Activated CD4-positive, alpha-beta T cell treated with anti-CD3 and anti-CD28 coated beads, Interleukin-2, amount 50 U/mL, for 1 hour (primary cell): ENCODE results near the gene UBN1.
"Not testable (repeated sequence)": the region's sequence is repeated elsewhere in the genome, so short reads cannot be mapped to it uniquely, and the experiment has no call there.

ENCODE experiments used
- DNase-seq: peaks from one replicate; pipeline ENCODE4 v3.0.0-alpha.2; 2020

UBN1 gene

DNA sequence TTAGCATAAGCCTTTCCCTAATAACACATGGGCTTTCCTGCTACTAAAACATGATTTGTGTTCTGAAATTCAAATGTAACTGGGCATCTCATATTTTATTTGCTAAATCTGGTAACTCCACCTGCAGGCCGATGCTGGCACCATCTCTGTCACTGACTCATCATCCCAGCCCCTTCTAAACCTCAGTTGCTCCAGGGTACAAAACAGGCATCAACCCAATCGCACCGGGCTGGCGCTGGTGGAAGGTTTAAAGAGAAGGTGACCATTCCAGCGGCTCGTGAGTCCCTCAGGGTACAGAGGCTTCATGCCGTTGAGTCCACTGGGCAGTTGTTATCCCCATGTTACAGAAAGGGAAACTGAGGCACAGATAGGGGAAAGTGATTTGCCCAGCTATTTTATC, 62.5 kb downstream of the UBN1 start:
- DNase-seq, result no peak

DNA sequence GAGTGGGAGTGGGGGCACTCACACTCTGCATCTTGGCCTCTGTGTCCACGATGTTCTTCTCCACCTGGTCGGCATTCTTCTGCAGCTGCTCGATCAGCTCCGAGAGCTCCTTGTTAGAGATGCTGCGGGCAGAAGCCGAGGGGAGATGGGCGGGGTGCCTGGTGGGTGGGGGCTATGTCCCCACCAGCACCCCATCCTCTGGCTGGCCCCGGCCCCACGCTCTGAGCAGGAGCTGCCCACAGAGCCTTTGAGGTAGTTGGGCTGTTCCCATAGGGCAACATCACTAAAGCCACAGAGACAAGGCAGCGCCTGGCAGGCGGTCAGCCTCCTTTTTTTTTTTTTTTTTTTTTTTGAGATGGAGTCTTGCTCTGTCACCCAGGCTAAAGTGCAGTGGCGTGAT, 63.5 kb downstream of the UBN1 start:
- no peak for DNase-seq

DNA sequence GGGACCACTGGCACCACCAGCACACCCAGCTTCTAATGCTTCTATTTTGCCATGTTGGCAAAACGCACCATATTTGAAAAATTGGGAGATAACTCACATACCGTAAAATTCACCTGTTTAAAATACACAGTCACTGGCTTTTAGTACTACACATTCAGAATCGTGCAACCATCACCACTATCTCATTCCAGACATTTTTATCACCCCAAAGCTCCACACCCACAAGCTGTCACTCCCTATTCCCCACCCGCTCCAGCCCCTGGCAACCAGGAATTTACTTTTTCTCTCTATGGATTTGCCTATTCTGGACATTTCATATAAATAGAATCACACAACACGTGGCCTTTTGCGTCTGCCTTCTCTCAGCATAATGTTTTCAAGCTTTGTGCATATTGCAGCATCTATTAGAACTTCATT, 64.7 kb downstream of the UBN1 start:
- DNase-seq, result no peak

DNA sequence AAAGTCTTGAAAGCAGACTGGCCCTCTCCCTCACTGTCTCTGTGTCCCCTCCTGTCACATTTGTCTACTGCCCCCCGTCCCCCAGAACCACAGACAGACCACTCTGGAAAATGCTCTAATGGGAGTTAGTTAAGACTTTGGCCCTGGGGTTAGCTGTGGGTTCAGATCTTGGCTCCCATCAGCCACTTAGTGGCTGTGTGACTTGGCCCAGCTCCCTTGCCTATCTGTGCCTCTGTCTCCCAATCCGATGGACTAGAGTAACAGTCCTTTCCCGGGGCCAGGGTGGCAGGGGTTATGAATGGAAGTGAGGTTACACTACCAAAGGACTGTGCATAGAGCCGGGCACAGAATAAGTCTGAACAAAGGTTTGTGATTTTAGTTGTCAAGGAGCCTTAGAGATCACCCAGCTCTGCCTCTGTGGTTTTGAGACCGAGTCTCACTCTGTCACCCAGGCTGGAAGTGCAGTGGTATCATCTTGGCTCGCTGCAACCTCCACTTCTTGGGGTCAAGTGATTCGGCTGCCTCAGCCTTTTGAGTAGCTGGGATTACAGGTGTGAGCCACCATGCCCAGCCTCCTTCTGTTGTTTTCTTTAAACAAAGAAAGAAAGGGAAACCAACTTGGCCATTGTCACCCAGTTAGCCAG, 66.0 kb downstream of the UBN1 start:
- no peak for DNase-seq

DNA sequence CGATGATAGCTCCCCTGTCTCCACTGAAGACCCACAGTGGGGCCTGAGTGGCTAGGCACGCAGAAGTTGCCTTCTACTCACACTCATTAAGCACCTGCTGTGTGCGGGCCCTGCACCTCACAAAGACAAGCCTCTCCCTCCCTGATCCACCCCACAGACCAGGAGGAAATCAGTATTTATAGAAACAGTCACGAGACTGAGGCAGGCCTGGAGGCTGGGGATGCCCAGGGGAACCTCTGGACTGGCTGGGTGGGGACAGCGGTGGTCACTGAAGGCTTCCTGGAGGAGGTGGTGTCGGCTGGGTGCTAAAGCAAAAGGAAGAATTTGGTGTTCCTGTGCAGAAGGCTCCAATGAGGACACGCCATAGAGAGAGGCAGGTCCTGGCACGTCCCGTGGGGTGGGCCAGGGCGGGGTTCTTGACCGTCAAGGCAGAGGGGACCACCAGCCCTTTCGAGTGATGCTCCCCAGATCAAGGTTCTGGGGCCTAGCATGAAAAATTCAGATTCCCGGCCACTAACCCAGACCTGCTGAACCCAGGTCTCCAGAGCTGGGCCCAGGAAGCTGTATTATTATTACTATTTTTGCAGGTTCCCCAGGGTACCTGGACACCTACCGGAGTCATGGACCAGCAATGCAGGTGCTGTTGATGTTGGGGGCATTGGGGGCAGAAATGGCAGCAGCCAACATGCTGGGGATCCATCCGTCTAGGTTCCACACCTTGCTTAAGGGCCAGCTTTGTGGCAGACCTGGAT, 66.7 kb downstream of the UBN1 start:
- no peak for DNase-seq

DNA sequence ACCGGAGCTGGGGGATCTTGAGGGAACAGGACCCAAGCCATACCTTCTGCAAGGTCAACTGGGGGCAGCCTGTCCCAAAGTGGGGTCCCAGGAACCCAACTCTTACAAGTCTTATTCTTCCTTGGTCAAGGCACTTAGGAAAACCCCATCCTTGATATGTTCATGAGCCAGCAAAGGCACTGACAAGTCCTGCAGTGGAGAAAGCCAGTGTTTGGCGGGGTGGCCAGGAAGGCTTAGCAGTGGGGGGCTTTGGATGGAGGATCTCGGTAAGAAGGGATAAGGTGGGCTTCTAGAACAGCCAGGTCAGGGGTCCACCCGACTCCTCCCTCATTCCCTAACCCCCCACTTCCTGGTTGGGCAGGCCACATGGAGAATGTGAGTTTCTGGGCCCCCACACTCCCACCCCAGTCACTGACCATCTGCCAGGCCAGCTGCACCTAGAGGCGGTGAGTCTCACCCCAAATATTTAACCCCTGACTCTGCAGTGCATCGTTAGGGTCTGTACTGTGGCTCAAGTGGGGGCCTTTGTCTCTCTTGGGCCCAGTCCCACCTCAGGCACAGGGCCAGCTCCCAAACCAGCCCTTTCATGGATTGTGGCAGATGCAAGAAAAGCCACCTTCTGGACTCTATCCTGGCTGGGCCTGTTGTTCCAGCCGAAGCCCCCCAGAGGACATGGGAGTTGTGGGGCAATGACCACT, 67.4 kb downstream of the UBN1 start:
- no peak for DNase-seq

DNA sequence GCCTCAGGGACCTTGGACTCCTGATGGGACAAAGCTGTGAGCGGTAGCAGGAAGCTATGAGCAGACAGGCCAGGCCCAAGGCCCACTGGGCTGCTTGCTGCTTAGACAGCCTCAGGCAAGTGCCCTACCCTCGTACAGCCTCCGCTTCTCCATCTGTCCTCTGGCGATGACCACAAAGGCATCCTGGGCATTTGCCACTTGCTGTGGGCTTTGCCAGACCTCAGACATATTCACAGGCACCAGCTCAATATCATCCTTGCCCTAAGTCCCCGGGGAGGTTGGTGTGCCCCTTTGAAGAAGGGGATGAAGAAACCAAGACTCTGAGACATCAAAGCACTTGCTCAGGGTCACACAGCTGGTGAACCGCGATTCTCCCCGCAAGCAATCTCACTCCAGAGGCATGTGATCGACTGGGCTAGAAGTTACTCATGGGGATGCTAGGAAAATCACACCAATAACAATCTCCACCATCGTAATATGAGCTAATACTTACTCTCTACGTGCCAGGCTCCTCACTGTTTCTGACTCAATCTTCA, 68.0 kb downstream of the UBN1 start:
- no peak for DNase-seq

DNA sequence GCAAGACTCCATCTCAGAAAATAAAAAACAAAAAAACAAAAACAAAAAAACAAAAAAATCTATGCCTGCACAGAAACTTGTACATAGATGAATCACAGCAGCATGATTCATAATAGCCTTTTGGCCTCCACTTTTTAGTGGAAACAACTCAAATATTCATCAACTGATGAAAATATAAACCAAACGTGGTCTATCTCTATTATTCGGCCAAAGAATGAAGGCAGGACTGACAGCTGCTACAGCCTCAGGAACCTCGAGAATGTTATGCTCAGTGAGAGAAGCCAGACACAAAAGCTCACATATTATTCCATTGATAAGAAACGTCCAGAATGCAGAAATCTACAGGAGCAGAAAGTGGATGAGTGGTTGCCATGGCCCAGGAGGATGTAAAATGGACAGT, 69.8 kb downstream of the UBN1 start:
- no peak for DNase-seq

DNA sequence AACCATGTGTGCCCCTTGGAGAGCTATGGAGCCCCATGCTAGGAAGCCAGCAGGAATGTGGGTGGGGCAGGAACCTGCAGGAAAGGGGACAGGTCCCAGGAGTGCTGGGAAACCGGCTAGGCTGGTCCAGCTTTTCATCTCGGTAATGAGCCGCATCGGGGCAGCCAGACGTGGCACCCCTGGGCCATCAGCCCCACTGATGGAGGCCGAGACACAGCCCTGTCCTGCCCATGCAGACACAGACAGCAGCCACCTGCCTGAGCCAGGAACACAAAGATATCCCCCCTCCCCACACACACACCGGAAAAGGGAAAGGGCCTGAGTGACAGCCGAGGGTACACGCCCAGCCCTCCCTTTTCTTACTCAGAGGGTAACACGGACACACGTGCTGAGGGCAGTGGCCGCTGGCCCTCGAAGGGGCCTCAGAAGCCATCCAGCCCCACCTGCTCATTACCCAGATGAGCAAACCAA, 71.5 kb downstream of the UBN1 start:
- DNase-seq, result no peak

DNA sequence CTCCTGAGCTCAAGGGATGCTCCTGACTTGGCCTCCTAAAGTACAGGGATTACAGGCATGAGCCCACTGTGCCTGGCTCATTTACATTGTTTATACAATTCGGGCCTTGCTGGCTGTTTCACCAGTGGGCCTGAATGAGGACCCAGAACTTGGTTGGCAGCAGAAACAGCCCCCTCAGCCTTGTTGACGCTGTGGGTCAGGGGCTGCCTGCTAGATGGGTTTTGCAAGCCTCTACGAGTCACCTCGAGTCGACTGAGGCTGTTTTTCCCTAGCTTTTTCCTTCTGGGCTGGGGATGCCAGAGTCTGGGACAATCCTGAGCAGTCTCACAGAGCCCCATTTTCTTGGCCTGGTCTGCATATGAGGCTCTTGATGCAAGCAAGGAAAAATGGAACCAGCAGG, 73.5 kb downstream of the UBN1 start:
- no peak for DNase-seq

DNA sequence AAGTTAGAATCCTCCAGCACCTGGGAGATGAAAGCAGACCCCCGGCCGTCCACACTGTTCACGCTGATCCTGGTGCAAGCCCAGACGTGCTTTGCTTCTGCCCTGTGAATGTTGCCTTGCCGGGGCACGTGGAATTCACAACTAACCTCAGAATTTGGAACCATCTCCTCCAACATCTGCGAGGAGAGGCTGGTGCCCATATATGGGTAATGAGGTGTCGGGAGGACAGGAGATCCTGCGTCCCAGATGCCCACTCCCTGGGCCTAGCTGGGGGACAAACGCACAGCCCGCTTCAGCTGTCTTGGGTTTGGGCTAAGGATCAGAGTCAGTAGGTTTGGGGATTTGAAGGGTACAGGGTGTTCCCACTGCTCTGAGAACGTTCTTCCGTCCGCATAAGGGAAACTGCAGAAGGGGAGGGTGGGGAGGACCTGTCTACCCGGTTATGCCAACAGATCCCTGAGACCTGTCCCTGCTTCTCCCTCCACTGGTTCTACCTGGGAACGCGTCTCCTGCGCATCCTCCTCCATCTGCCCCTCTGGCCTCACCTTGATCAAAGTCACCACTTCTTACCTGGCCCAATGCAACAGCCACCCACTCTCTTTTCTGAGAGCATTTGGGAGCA, 75.6 kb downstream of the UBN1 start:
- DNase-seq, result no peak

DNA sequence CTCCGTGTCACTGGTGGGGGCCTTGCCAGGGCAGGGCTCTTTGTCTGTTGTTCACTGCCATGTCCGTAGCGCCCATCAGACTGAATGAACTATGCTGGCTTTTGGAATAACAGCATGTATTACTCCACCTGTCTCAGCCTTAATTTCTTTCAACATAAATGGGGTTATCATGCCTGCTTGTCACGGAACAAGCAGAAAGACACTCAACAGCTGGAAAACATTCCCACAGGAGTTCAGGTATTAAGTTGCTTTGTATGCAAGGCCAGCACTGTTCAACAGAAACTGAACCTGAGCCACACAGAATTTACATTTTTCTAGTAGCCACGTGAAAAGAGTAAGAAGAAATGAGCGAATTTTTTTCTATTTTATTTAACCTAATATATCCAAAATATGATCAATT, 76.6 kb downstream of the UBN1 start:
- no peak for DNase-seq

DNA sequence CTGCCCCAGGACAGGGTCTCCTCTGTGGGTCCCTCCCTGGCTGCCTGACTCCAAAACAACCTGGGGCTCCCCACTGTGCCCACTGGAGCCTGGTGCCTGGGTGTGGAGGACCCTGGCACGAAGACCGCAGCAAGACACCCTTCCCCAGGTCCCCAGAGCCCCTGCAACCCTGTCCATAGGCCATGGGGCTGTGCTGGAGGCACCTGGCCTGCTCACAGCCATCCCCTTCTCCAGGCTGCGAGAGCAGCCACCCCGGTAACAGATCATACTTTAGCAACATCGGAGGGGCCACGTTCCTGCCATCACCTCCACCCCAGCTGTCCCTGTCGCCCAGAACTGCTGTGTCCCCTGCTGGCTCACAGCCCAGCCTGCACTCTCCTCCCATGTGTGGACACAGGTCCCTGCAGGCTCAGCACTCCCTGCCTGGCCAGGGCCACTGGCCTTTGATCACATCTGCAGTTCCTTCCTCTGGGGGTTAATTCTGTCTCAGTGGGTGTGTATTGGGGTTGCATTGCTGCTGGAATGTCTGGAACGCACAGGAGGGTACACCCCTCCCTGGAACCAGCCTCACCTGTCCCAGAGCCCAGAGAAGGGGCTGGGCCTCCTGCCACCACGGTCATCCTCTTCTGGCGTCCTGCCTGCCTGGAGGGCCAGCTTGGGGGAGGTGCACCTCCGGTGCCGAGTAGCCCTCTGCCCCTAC, 77.5 kb downstream of the UBN1 start:
- no peak for DNase-seq

DNA sequence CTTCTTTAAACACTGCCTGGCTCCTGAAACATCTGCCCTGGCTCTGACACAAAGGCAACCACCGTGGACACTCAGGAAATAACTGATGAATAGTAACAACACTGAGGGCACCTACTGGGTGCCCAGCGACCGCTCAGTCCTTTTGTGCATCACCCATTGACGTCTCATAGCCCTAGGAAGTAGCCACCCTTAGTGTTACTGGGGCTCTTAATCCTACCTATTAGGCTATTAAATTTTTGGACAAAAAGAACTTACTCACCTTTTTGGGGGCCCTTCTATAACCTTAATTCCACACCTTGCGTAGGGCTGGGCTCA, 78.0 kb downstream of the UBN1 start:
- DNase-seq, result no peak

DNA sequence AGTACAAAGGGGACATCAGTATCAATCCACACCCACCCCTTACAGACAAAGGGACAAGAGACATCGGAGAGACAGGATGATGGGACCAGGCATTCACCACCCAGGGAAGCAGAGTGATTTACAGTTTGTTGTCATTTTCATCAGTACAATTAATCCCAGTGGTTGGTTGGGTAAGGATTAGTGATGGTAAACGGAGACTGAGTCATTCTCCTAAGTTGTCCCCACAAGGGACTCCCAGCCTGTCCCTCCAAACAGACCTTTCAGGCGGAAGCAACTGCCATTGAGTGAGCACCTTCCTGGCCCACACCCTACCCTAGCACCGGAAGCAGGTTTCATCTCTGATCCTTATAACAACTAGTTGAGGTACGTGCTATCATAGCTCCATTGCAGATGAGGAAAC, 78.5 kb downstream of the UBN1 start:
- no peak for DNase-seq

DNA sequence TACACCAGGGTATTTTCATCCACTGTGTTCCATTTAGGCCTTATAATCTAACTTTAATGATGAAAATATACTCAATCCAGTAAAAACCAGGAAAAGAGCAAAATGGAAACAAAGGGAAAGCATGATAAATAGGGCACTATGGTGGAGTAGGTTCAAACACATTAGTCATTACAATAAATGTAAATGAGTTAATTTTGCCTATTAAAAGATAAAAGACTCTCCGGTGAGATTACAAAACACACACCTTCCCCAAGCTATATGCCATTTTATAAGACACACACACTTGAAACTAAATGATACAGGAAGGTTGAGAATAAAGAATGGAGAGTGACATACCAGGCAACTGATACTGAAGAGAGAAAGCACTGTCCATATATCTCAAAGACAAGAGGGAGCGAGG, 79.6 kb downstream of the UBN1 start:
- DNase-seq, result no peak

DNA sequence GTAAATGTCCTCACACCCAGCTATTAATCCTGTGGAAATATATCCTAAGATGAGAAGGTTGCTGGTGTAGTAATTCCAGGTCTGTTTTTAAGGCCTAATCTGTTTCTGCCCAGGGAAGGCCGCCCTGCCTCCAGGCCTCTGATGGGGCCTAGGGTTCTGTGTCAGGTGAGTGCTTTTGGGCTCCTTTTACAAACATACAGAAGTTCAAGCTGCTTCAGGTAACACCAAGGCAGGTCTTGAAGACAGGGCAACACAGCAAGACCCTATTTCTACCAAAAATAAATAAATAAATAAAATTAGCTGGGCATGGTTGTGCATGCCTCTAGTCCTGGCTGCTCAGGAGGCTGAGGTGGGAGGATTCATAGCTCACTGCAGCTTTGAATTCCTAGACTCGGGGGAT, 80.4 kb downstream of the UBN1 start:
- DNase-seq, result no peak

DNA sequence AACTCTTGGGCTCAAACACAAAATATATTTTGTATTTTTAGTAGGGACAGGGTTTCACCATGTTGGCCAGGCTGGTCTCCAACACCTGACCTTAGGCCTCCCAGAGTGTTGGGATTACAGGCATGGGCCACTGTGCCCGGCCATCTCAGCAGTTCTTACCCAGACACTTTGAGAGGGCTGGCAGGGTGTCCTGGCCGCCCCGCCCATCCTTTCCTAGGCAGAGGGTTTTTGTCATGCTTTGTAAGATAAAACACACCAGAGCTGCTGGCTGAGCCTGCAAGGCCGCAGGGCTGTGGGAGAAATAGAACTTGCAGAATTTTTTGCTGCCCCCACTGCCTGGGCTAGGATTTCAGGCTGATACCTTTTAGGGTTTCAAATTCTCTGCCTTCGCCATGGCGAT, 80.9 kb downstream of the UBN1 start:
- DNase-seq, result no peak

DNA sequence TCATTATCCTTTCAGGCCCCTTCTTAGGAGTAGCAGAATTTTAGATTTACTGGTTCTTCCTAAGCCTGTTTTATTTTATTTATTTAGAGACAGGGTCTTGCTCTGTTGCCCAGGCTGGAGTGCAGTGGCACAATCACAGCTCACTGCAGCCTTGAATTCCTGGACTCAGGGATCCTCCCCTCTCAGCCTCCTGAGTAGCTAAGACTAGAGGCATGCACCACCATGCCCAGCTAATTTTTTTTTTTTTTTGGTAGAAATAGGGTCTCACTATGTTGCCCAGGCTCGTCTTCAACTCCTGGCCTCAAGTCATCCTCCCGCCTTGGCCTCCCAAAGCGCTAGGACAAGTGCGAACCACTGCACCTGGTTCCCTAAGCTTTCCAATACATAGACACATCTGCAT, 82.3 kb downstream of the UBN1 start:
- not testable (repeated sequence) for DNase-seq

DNA sequence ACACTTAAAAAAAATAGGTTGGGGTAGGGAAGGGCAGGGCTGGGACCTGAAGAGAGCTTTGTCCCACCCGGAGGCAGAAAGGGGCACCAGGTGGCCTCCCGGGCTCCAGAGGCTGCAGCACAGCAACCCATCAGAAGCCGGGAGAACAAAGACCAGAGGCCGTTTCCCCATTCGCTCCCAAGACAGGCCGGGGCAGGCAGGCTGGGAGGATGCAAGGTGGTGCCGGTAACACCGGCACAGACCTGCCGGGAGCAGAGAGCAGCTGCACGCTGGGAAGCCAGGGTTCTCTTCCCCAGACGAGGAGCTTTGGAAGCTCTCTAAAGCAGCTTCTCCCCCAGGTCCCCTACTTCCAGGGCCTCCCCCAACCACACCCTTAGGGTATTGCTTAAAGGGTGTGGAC, 84.1 kb downstream of the UBN1 start:
- DNase-seq, result no peak
